GM13977 (cell line): Measurements from ENCODE around the gene RAB4A.

Experiments
- DNase-seq: peaks from one replicate; pipeline ENCODE4 v3.0.0; 2012; ENCODE audit warnings: low spot score
- CTCF ChIP-seq: IDR thresholded peaks from 2 replicates; pipeline ENCODE4 v1.5.1; 2012; ENCODE audit warnings: mild to moderate bottlenecking, control low read depth; ENCODE audit not compliant: insufficient read depth; ENCODE audit errors: extremely low read depth, missing control alignments
- in situ Hi-C: fragments of 300-500 bp; cut with MboI; formaldehyde crosslinking; loops from one replicate; pipeline ENCODE4 v1.12.0; 2022; ENCODE audit warnings: low sequenced_read_pairs, low pct_unique_long_range_greater_than_20kb, mixed read lengths, inconsistent platforms; ENCODE audit not compliant: unreplicated experiment

The RAB4A gene

GRCh38 chr1:229354226-229354625, 83.3 kb downstream of the RAB4A start:
- TF ChIP-seq CTCF: no peak
- in situ Hi-C loops: no loop called here
- no peak for DNase-seq
